Activated T-cell treated with anti-CD3 and anti-CD28 coated beads, Interleukin-2, amount 50 U/mL, for 72 hours (primary cell): ENCODE data around the gene AGT. TPM values are rescaled to one million over a fixed set of nuclear protein-coding genes. Genes with fewer than 3 reads are reported as not detected.

Experiments used
- ATAC-seq, 2 donors: fragments of 150-1000 bp; cut with Tn5 transposase; replicated peaks in 1 of 2; 2 replicates each; pipeline ENCODE4 v1.10.0; 2021; ENCODE audit warnings: moderate library complexity in 2 of 2, mild to moderate bottlenecking in 1 of 2
- DNase-seq, 2 donors: peaks; one replicate each; pipeline ENCODE4 v3.0.0; 2021 to 2022; ENCODE audit warnings: mixed read lengths in 1 of 2
- H3K27ac Mint-ChIP-seq: one replicate; pipeline ENCODE4 v1.8.0; 2022; ENCODE audit warnings: mild to moderate bottlenecking, moderate library complexity, mixed read lengths
- H3K27me3 Mint-ChIP-seq: one replicate; pipeline ENCODE4 v1.8.0; 2022; ENCODE audit warnings: low read depth, mixed read lengths
- H3K36me3 Mint-ChIP-seq, 2 donors: one replicate each; pipeline ENCODE4 v1.8.0; 2022; ENCODE audit warnings: mixed read lengths in 2 of 2, mild to moderate bottlenecking in 1 of 2; ENCODE audit not compliant: insufficient read depth in 2 of 2
- H3K4me1 Mint-ChIP-seq: one replicate; pipeline ENCODE4 v1.8.0; 2022; ENCODE audit warnings: low read depth, mixed read lengths
- H3K4me3 Mint-ChIP-seq, 2 donors: one replicate each; pipeline ENCODE4 v1.8.0; 2022; ENCODE audit warnings: mild to moderate bottlenecking in 2 of 2, mixed read lengths in 2 of 2, moderate library complexity in 2 of 2
- H3K9me3 Mint-ChIP-seq, 2 donors: one replicate each; pipeline ENCODE4 v1.8.0; 2022; ENCODE audit warnings: mixed read lengths in 2 of 2
- total RNA-seq, 2 donors: library from RNA; stranded (reverse); gene quantifications; one replicate each; pipeline ENCODE4 v1.2.3, GENCODE V29; 2022

The AGT gene
- total RNA-seq, 2 donors from 2014 or later: not detected

DNA sequence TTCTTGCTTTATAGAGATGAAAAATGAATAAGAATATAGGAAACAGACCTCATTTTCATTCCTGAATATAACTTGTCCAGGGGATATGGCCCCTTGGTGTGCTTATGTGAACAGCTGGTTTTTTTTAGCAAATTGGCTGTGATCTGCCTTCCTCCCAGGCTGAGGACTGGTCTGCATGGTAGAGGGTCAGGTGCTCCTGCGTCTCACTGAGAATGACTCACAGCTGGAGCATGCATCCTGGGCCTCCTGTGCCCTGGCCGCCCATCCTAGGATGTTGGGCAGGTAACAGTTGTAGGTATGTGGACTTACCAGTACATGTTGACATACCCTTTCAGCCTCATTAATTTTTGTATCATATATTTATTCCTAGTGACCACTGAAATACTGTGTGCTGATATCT lies 29.8 kb downstream of the AGT start:
- Mint-ChIP-seq H3K4me3 (no peak overlapping the region), H3K27ac (no peak overlapping the region), H3K9me3 (no peaks in the 10 kb centered on the region), H3K4me1 (no peaks in the 10 kb centered on the region), H3K36me3 (peaks cover 0 to 18% of the 10 kb centered on the region in 2 donors), H3K27me3 (no peaks in the 10 kb centered on the region)
- DNase-seq: no peak
- ATAC-seq: no peak

DNA sequence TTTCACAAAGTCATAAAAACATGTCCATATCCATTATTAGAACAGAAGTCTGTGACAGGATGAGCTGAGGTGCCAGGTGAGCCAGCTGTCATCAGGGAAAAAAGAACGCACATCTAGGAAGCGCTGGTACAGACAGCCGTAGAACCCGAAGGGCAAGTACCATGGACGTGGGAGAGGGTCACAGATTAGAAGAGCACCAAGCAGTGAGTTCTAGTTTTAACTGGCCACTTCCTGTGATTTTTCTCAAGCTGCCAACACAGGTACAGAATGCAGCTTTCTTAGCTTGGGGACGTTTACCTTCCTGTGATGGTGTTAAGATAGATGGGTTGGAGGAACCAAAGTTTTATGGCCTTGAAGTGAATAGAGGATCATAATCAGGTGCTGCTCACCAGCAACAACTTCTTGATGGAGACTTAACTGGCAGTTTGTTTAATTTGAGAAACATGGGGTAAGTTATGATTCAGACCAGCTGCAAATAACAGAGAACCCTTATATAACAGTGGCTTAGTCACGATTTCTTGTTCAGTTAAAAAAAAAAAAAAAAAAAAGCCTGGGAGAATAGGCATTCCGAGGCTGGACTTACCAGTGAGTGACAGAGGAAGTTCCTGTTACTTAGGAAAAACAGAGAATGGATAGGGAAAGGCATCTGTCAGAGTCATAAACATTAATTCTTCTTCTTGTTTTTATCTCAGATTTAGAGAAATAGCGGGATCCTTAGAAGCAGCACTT lies 30.9 kb downstream of the AGT start:
- H3K4me3 Mint-ChIP-seq: no peak overlapping the region
- H3K27ac Mint-ChIP-seq: peak overlapping the region; percentile 28
- no peak for ATAC-seq
- H3K9me3 Mint-ChIP-seq: no peaks in the 10 kb centered on the region
- no peak for DNase-seq
- no peaks in the 10 kb centered on the region for H3K4me1 Mint-ChIP-seq
- peaks cover 0 to 15% of the 10 kb centered on the region in 2 donors for H3K36me3 Mint-ChIP-seq
- no peaks in the 10 kb centered on the region for H3K27me3 Mint-ChIP-seq

DNA sequence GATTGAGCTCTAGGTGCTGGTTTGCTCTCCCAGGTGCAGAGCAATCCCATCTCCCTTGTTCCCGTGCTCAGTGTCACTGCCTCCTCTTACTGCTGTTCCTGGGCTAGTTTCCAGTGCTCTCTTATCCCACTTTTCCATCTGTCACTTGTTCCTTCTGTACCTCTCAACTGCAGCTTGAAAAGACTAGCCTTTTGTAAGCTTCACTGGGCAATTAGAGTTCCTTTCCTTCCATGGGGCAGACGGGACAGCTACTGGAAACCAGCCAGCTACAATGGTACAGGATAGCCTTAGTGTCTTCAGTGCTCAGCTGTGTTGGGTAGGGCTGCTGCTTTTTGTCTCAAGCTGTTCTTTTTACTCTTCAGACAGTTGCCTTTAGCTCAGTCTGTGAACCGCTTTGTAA lies 31.6 kb downstream of the AGT start:
- no peaks in the 10 kb centered on the region for H3K27me3 Mint-ChIP-seq
- DNase-seq (no peak), ATAC-seq (no peak)
- no peaks in the 10 kb centered on the region for H3K9me3 Mint-ChIP-seq
- H3K4me1 Mint-ChIP-seq: no peaks in the 10 kb centered on the region
- peak overlapping the region; percentile 52 for H3K27ac Mint-ChIP-seq
- H3K36me3 Mint-ChIP-seq: peaks cover 0 to 14% of the 10 kb centered on the region in 2 donors
- H3K4me3 Mint-ChIP-seq: no peak overlapping the region

DNA sequence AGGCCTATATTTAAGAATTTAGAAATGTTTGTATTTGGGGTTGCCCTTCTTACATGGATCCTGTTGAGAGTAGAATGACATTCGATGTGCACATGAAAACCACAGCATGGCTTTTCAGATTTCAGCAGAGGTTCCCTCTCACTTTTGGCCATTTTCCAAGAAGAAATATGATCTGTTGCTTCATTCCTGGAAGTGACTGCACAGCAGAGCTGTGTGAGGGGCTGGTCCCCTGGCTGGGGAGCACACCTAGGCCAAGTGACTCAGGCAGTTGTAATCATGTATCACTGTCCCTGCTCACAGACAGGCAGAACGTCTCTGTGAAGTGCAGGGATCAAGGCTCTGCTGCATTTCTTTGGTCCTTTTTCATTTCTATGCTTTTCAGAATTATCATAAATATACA lies 32.3 kb downstream of the AGT start:
- Mint-ChIP-seq H3K27ac (peak overlapping the region; percentile 57), H3K36me3 (peaks cover 1 to 12% of the 10 kb centered on the region in 2 donors), H3K4me1 (no peaks in the 10 kb centered on the region), H3K9me3 (no peaks in the 10 kb centered on the region), H3K4me3 (no peak overlapping the region), H3K27me3 (no peaks in the 10 kb centered on the region)
- ATAC-seq (peak; percentile 54 to 82), DNase-seq (peak in 1 of 2 donors; percentile 5)

DNA sequence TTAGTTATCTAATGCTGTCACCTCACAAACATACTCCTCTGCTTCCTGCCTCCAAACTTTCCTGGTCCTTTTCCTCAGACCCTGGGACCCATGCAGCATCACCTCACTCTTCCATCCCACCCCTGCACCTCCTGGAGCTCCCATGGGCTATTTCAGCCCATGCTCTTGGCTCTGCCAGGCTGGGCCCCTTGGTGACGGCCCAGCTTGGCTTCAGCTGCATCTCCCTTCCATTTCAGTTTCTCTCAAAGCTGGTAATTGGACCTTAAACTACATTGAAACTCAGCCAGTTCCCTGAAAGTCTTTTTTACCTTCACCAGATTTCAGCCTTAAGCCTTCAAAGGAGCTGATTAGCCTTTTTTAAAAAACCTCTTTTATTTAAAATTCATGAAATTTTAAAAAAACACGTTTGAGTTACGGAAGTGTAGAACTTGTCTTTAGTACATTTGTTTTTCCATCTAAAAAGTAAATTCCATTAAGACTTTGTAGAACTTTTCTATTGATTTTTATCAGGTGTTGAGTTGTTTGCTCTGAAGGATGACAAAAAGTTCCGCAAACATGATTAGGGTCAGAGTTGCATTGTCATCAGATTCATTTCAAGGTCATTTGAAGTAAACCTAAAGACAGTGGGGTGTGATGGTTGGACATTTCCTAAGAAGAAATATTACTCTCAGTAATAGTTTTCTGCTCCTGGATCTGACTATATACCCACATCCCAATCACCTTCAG lies 33.5 kb downstream of the AGT start:
- DNase-seq: no peak
- Mint-ChIP-seq H3K27ac (no peak overlapping the region), H3K4me3 (no peak overlapping the region), H3K27me3 (no peaks in the 10 kb centered on the region), H3K36me3 (peaks cover 1 to 15% of the 10 kb centered on the region in 2 donors), H3K9me3 (no peaks in the 10 kb centered on the region), H3K4me1 (no peaks in the 10 kb centered on the region)
- ATAC-seq: no peak

DNA sequence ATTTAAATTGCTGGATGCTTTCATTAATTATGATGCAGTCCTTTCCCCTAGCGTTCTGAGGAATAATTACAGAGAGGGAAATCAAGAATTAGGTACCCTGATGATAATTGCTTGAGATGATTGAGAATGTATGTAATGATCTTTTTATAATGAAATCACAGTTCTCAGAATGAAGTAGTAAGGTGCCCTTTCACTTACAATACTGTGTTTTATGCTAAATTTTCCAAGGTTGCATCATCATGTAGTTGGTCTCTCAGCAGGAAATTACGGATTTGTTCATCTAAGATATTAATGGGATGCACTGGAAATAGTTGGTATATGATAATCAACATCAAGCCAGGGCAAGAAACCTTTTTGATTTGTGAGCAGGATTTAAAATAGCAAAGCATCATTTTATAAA lies 34.1 kb downstream of the AGT start:
- H3K4me3 Mint-ChIP-seq: no peak overlapping the region
- H3K36me3 Mint-ChIP-seq: peaks cover 1 to 15% of the 10 kb centered on the region in 2 donors
- no peaks in the 10 kb centered on the region for H3K9me3 Mint-ChIP-seq
- H3K4me1 Mint-ChIP-seq: no peaks in the 10 kb centered on the region
- H3K27ac Mint-ChIP-seq: peak overlapping the region; percentile 47
- no peak for ATAC-seq
- DNase-seq: no peak
- H3K27me3 Mint-ChIP-seq: no peaks in the 10 kb centered on the region

DNA sequence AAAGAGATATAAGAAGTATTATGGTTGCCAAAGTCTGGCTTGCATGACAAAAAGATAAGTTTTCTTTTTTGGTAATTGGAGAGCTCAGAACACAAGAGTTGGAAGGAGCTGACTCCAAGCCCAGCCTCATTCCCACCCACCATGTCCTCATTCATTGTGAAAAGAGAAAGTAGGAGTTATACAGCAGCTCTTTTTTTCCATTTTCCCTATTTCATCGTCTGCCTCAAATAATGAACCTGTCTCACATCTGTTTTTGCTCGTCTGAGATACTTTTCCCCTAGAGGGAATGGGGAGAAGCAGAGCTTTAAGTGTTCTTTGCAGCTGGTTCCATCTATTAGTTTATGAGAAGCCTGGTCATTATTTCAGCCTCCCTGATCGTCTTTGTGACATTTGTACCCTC lies 34.7 kb downstream of the AGT start:
- peaks cover 3 to 16% of the 10 kb centered on the region in 2 donors for H3K36me3 Mint-ChIP-seq
- no peak for ATAC-seq
- peak overlapping the region; percentile 40 for H3K27ac Mint-ChIP-seq
- H3K4me1 Mint-ChIP-seq: no peaks in the 10 kb centered on the region
- H3K9me3 Mint-ChIP-seq: no peaks in the 10 kb centered on the region
- H3K27me3 Mint-ChIP-seq: no peaks in the 10 kb centered on the region
- no peak overlapping the region for H3K4me3 Mint-ChIP-seq
- DNase-seq: no peak

DNA sequence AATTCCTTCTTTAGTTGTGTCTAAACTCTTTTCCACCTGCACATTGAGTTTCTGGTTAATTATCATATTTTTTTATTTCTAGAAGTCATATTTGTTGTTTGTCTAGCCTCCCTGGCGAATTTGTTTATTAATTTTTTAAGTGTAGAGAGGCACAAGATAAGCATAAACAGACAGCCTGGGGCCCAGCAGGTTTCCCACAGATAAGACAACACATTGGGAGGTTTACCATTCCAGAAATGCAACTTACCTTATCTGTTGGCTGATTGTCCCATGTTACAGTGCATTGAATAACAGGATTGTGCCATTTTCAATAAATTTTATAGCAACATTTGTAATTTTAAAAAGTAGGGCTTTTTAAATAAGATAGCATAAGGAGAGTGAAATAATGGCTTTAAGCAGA lies 36.7 kb downstream of the AGT start:
- DNase-seq (no peak), ATAC-seq (no peak)
- Mint-ChIP-seq H3K9me3 (no peaks in the 10 kb centered on the region), H3K4me1 (no peaks in the 10 kb centered on the region), H3K36me3 (peaks cover 3 to 14% of the 10 kb centered on the region in 2 donors), H3K27me3 (no peaks in the 10 kb centered on the region), H3K27ac (peak overlapping the region; percentile 79), H3K4me3 (no peak overlapping the region)

DNA sequence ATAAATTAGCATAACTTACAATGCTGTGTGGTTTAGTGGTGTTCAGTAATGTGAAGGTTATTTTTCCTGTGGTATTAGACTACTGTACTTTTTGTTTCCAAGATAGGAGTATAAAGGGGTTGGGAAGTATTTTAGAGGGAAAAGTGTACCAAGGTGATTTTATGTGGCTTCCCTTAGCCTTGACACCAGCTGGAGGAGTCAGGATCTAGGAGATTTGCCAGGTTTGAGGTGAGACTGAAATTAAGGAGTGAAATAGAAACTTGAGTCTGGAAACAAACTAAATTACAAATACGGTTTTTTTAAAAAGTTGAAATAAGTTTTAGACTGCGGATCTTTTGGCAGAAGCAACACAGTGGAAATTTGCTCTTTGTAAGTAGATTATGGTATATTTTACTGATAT lies 39.3 kb downstream of the AGT start:
- Mint-ChIP-seq H3K36me3 (peaks cover 3 to 20% of the 10 kb centered on the region in 2 donors), H3K27me3 (no peaks in the 10 kb centered on the region), H3K4me3 (no peak overlapping the region), H3K27ac (no peak overlapping the region), H3K4me1 (no peaks in the 10 kb centered on the region), H3K9me3 (no peaks in the 10 kb centered on the region)
- no peak for ATAC-seq
- DNase-seq: no peak

DNA sequence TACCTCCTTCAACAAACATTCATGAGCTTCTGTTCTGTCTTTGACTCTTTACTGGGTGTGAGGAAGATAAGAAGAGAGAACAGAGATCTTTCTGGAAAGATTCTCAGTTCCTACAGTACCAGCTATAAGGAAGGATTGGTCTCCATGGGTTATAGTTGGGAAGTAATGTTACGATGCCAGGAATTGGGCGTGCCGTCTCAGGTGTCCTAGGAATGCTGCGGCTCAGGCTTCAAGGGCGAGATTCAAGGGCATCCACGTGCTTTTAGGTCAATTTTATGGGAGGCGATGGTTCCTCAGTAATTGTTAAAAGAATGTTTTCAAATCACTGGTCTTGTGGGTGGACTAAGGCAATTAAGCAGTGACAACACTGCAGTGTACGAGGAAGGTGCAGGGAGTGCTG lies 44.4 kb downstream of the AGT start:
- Mint-ChIP-seq H3K27ac (peak overlapping the region; percentile 69), H3K4me1 (no peaks in the 10 kb centered on the region), H3K27me3 (no peaks in the 10 kb centered on the region), H3K9me3 (no peaks in the 10 kb centered on the region), H3K4me3 (no peak overlapping the region), H3K36me3 (peaks cover 8 to 23% of the 10 kb centered on the region in 2 donors)
- DNase-seq (no peak), ATAC-seq (no peak)

DNA sequence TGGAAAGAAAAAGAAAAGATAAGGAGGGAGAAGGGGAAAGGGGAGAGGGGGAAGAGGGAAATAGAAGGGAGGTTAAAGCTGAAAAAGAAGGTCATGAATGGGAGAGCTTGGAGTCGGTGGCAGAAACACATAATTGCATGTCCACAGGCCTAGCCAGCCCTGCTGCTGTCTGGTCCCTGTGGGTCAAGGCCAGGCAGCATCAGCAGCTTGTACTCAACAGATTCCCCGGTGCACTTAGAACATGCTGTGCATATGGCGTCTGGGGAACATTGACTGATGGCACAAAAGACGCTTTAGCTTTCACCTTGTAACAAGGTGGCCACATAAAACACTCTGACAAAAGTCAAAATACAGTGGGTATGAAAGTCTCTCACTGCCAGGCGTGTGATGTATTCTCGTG lies 45.7 kb downstream of the AGT start:
- no peak for ATAC-seq
- peaks cover 7 to 22% of the 10 kb centered on the region in 2 donors for H3K36me3 Mint-ChIP-seq

DNA sequence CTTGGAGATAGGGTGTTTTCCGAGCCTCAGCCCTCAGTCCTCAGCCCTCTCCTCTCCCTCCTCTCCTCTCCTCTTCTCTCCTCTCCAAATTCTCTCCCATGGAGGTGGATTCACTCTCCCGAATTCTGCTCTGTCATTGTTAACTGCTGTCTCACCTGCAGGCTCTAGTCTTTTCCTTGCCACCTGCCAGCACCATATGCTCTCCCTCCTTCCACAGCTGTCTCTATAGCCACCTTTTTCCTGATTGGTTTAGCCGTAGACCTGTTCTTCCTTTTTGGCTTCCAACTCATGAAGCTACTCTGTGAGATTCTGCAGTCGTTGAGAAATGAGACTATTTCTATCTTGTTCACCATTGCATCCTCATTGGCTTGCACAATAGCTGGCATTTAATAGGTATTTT lies 51.9 kb downstream of the AGT start:
- H3K9me3 Mint-ChIP-seq: no peaks in the 10 kb centered on the region
- DNase-seq (no peak), ATAC-seq (no peak)
- H3K4me3 Mint-ChIP-seq: no peak overlapping the region
- no peaks in the 10 kb centered on the region for H3K27me3 Mint-ChIP-seq
- H3K4me1 Mint-ChIP-seq: no peaks in the 10 kb centered on the region
- H3K27ac Mint-ChIP-seq: no peak overlapping the region
- H3K36me3 Mint-ChIP-seq: peaks cover 12 to 16% of the 10 kb centered on the region in 2 donors

More for the DNA sequence above, 45.7 kb downstream of the AGT start:
- Mint-ChIP-seq H3K4me3 (no peak overlapping the region), H3K4me1 (no peaks in the 10 kb centered on the region), H3K27me3 (no peaks in the 10 kb centered on the region), H3K9me3 (no peaks in the 10 kb centered on the region), H3K27ac (no peak overlapping the region)
- DNase-seq: no peak

DNA sequence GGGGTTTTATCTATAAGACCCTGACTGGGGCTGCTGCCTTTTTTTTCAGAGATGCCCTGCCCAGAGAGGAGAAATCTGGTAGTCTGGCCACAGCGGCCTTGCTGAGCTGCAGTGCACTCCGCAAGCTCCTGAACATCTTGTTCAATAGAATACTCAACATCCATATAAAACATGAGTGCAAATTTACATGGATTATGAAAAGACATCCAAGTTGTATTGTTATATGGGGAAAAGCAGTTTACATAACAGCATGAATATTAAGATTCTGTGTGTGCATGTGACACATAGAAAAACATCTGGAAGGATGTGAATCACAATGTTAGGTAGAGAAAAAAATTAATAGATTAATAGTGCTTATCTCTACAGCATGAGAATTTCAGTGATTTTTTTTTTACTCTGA lies 55.2 kb downstream of the AGT start:
- DNase-seq: no peak
- H3K36me3 Mint-ChIP-seq: peaks cover 5 to 8% of the 10 kb centered on the region in 2 donors
- no peaks in the 10 kb centered on the region for H3K9me3 Mint-ChIP-seq
- ATAC-seq: no peak
- H3K27ac Mint-ChIP-seq: no peak overlapping the region
- H3K27me3 Mint-ChIP-seq: no peaks in the 10 kb centered on the region
- H3K4me1 Mint-ChIP-seq: peaks cover 21% of the 10 kb centered on the region
- H3K4me3 Mint-ChIP-seq: no peak overlapping the region
